ENCODE data around the gene WEE2. TPM values are rescaled to one million over a fixed set of nuclear protein-coding genes. Genes with fewer than 3 reads are reported as not detected.

Gene WEE2
- total and polyA plus RNA-seq, 2 of the 13 experiments (the other 11 are each of a cell fraction or from before 2014, with no cell fraction given), result not detected

DNA sequence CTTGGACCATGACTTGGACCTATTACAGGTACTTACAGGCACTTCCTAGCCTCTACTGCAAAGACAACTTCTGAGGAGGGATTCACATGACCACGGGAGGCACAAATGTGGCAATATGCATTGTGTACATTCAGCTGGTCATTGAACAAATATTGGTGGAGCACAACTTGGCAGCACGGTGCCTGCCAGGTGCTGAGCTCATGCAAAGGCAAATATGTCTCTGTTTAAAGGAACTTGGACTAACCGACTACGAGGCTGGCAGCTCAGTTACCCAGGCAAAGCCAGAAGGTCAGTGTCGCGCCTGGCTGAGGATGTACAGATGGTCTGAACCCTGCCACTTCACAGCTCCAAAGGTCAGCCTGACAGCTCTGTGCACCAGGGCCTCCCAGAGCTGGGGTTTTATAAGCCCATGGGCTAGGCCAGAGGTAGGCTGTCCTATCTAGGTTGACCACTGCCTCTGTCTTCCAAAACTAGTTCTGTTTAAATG, 12.3 kb upstream of the WEE2 start (continued):
- TF ChIP-seq GABPB1 (CRISPR knock-in tag; IDR thresholded peaks at IDR 0.05), result no peak; the same call in 1 of the 2 replicates
- TF ChIP-seq ZNF251 (CRISPR knock-in tag; IDR thresholded peaks at IDR 0.05), result no peak
- TF ChIP-seq ZNF136 (CRISPR knock-in tag; IDR thresholded peaks at IDR 0.05; ENCODE audit: low read depth), result no peak
- no peak for TF ChIP-seq AGO2 (optimal IDR thresholded peaks at IDR 0.05; ENCODE audit: low read depth, low read length)
- TF ChIP-seq PAF1 (CRISPR knock-in tag; IDR thresholded peaks at IDR 0.05), result no peak
- TF ChIP-seq SALL1 (CRISPR knock-in tag; IDR thresholded peaks at IDR 0.05), result peak; percentile 91
- TF ChIP-seq HIVEP1 (CRISPR knock-in tag; IDR thresholded peaks at IDR 0.05), result 0 out of 2 replicates have a peak, but pooled peaks have one; percentile 27
- peak; percentile 81 for TF ChIP-seq HDAC2 (CRISPR knock-in tag; IDR thresholded peaks at IDR 0.05)
- 0 out of 2 replicates have a peak, but pooled peaks have one; percentile 16 for TF ChIP-seq IRF2 (CRISPR knock-in tag; IDR thresholded peaks at IDR 0.05)
- TF ChIP-seq, protein P1, sequence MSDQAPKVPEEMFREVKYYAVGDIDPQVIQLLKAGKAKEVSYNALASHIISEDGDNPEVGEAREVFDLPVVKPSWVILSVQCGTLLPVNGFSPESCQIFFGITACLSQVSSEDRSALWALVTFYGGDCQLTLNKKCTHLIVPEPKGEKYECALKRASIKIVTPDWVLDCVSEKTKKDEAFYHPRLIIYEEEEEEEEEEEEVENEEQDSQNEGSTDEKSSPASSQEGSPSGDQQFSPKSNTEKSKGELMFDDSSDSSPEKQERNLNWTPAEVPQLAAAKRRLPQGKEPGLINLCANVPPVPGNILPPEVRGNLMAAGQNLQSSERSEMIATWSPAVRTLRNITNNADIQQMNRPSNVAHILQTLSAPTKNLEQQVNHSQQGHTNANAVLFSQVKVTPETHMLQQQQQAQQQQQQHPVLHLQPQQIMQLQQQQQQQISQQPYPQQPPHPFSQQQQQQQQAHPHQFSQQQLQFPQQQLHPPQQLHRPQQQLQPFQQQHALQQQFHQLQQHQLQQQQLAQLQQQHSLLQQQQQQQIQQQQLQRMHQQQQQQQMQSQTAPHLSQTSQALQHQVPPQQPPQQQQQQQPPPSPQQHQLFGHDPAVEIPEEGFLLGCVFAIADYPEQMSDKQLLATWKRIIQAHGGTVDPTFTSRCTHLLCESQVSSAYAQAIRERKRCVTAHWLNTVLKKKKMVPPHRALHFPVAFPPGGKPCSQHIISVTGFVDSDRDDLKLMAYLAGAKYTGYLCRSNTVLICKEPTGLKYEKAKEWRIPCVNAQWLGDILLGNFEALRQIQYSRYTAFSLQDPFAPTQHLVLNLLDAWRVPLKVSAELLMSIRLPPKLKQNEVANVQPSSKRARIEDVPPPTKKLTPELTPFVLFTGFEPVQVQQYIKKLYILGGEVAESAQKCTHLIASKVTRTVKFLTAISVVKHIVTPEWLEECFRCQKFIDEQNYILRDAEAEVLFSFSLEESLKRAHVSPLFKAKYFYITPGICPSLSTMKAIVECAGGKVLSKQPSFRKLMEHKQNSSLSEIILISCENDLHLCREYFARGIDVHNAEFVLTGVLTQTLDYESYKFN (CRISPR knock-in tag; conservative IDR thresholded peaks at IDR 0.05), result peak; percentile 82
- TF ChIP-seq SYNCRIP (IDR thresholded peaks at IDR 0.05; ENCODE audit: insufficient read depth, low read depth, low read length), result no peak
- TF ChIP-seq ZNF205 (CRISPR knock-in tag; IDR thresholded peaks at IDR 0.05), result peak; percentile 93
- TF ChIP-seq, protein P2, sequence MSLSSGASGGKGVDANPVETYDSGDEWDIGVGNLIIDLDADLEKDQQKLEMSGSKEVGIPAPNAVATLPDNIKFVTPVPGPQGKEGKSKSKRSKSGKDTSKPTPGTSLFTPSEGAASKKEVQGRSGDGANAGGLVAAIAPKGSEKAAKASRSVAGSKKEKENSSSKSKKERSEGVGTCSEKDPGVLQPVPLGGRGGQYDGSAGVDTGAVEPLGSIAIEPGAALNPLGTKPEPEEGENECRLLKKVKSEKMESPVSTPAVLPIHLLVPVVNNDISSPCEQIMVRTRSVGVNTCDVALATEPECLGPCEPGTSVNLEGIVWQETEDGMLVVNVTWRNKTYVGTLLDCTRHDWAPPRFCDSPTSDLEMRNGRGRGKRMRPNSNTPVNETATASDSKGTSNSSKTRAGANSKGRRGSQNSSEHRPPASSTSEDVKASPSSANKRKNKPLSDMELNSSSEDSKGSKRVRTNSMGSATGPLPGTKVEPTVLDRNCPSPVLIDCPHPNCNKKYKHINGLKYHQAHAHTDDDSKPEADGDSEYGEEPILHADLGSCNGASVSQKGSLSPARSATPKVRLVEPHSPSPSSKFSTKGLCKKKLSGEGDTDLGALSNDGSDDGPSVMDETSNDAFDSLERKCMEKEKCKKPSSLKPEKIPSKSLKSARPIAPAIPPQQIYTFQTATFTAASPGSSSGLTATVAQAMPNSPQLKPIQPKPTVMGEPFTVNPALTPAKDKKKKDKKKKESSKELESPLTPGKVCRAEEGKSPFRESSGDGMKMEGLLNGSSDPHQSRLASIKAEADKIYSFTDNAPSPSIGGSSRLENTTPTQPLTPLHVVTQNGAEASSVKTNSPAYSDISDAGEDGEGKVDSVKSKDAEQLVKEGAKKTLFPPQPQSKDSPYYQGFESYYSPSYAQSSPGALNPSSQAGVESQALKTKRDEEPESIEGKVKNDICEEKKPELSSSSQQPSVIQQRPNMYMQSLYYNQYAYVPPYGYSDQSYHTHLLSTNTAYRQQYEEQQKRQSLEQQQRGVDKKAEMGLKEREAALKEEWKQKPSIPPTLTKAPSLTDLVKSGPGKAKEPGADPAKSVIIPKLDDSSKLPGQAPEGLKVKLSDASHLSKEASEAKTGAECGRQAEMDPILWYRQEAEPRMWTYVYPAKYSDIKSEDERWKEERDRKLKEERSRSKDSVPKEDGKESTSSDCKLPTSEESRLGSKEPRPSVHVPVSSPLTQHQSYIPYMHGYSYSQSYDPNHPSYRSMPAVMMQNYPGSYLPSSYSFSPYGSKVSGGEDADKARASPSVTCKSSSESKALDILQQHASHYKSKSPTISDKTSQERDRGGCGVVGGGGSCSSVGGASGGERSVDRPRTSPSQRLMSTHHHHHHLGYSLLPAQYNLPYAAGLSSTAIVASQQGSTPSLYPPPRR (CRISPR knock-in tag; IDR thresholded peaks at IDR 0.05; ENCODE audit: borderline replicate concordance), result peak; percentile 74; the same call in 1 of the 2 replicates
- no peak for TF ChIP-seq ZNF749 (CRISPR knock-in tag; IDR thresholded peaks at IDR 0.05; ENCODE audit: borderline replicate concordance)
- TF ChIP-seq ZGPAT (CRISPR knock-in tag; IDR thresholded peaks at IDR 0.05), result peak; percentile 71
- TF ChIP-seq, protein P3, sequence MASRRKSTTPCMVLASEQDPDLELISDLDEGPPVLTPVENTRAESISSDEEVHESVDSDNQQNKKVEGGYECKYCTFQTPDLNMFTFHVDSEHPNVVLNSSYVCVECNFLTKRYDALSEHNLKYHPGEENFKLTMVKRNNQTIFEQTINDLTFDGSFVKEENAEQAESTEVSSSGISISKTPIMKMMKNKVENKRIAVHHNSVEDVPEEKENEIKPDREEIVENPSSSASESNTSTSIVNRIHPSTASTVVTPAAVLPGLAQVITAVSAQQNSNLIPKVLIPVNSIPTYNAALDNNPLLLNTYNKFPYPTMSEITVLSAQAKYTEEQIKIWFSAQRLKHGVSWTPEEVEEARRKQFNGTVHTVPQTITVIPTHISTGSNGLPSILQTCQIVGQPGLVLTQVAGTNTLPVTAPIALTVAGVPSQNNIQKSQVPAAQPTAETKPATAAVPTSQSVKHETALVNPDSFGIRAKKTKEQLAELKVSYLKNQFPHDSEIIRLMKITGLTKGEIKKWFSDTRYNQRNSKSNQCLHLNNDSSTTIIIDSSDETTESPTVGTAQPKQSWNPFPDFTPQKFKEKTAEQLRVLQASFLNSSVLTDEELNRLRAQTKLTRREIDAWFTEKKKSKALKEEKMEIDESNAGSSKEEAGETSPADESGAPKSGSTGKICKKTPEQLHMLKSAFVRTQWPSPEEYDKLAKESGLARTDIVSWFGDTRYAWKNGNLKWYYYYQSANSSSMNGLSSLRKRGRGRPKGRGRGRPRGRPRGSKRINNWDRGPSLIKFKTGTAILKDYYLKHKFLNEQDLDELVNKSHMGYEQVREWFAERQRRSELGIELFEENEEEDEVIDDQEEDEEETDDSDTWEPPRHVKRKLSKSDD (CRISPR knock-in tag; IDR thresholded peaks at IDR 0.05; ENCODE audit: low read depth), result peak; percentile 58
- 0 out of 2 replicates have a peak, but pooled peaks have one; percentile 50 for TF ChIP-seq ZNF776 (CRISPR knock-in tag; IDR thresholded peaks at IDR 0.05)
- TF ChIP-seq THAP11 (CRISPR knock-in tag; IDR thresholded peaks at IDR 0.05), result peak; percentile 61
